HEK293T (cell line): ENCODE results near the gene NET1.

ENCODE experiments used
- BHLHE40 ChIP-seq: fragments of 450-650 bp; IDR thresholded peaks from 2 replicates; pipeline ENCODE4 v1.6.1; 2016; ENCODE audit warnings: mild to moderate bottlenecking, moderate library complexity, borderline replicate concordance
- CTBP1 ChIP-seq: fragments of 450-650 bp; IDR thresholded peaks from 2 replicates; pipeline ENCODE4 v1.6.1; 2016; ENCODE audit warnings: borderline replicate concordance
- ELF4 ChIP-seq: fragments of 450-650 bp; IDR thresholded peaks from 2 replicates; pipeline ENCODE4 v1.6.1; 2017; ENCODE audit warnings: antibody characterized with exemption
- FOXA1 ChIP-seq: fragments of 450-650 bp; IDR thresholded peaks from 2 replicates; pipeline ENCODE4 v1.6.1; 2016; ENCODE audit warnings: mild to moderate bottlenecking
- FOXK2 ChIP-seq: fragments of 450-650 bp; IDR thresholded peaks from 2 replicates; pipeline ENCODE4 v1.6.1; 2016; ENCODE audit warnings: mild to moderate bottlenecking
- FOXM1 ChIP-seq: fragments of 450-650 bp; IDR thresholded peaks from 2 replicates; pipeline ENCODE4 v1.6.1; 2017; ENCODE audit warnings: mild to moderate bottlenecking, borderline replicate concordance
- HDGF ChIP-seq: fragments of 450-650 bp; IDR thresholded peaks from 2 replicates; pipeline ENCODE4 v1.6.1; 2017; ENCODE audit warnings: antibody characterized with exemption, borderline replicate concordance
- L3MBTL2 ChIP-seq: fragments of 450-650 bp; conservative IDR thresholded peaks from 2 replicates; pipeline ENCODE4 v1.6.1; 2016; ENCODE audit warnings: mild to moderate bottlenecking
- LEF1 ChIP-seq: fragments of 450-650 bp; IDR thresholded peaks from 2 replicates; pipeline ENCODE4 v1.6.1; 2017; ENCODE audit warnings: mild to moderate bottlenecking, borderline replicate concordance
- NFRKB ChIP-seq: fragments of 450-650 bp; IDR thresholded peaks from 2 replicates; pipeline ENCODE4 v1.6.1; 2016; ENCODE audit warnings: mild to moderate bottlenecking, moderate library complexity
- PKNOX1 ChIP-seq: fragments of 450-650 bp; IDR thresholded peaks from 2 replicates; pipeline ENCODE4 v1.6.1; 2016
- SP1 ChIP-seq: fragments of 450-650 bp; IDR thresholded peaks from 2 replicates; pipeline ENCODE4 v1.6.1; 2017
- SUZ12 ChIP-seq: fragments of 450-650 bp; IDR thresholded peaks from 2 replicates; pipeline ENCODE4 v1.6.1; 2016; ENCODE audit warnings: mild to moderate bottlenecking
- ZNF384 ChIP-seq: fragments of 450-650 bp; IDR thresholded peaks from 2 replicates; pipeline ENCODE4 v1.6.1; 2016

DNA sequence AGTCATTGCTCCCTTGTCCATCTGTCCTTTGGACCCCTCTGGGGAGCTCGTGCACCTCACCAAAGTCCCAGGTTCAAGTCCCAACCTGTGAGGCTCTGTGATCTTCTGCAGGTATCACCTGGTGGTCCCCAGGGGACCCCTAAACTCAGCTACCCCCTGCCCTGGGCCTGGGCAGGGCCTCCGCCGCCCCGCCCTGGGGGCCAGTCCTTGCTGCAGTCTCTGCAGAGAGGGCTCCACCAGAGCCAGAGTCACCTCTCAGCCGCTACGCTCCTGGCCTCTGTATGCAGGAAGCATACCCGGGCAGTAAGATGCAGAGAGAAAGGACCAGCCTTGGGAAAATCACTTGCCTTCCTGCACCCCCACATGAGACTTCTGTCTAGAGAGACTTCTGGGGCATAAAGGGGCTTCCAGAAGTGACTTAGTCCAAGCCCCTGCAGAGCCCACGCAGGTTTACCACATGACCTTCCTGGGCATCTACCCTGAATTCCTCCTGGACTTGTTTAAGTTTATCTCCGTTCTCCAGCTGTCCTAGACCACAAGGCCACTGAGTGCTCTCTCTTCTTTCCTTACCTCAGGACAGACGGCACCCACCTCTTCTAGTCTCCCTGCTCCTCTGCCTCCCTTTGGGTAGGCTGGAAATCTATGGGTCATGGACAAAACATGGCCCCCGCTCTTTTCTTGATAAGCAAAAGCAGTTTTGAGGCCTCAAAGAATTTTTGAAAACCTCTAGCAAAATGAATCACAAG, 65.8 kb downstream of the NET1 start:
- TF ChIP-seq BHLHE40 (no peak), ZNF384 (no peak), FOXA1 (no peak), NFRKB (no peak), LEF1 (no peak), ELF4 (no peak), SUZ12 (no peak), FOXM1 (no peak), SP1 (no peak), HDGF (no peak), FOXK2 (no peak), CTBP1 (no peak), PKNOX1 (no peak), L3MBTL2 (no peak)
